ENCODE measurements around the gene ADARB2.

Gene ADARB2

DNA sequence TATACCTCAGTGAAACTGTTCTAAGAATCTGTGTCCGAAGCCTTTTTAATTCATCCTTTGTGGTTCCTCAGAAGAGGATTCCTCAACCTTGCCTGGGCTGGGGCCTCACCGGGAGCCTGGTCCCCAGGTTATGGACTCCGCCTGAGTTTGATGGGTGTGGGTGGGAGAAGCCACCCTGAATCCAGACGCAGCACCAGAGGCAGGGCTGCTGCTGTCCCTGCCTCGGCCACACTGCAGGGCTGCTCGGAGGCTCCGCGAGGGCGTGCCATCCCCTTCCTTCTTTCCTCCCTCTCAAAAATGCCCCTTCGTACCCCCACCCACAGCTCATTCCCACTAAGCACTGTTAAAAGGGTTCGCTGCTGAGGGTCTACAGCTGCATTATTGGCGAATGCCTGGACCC lies 146.3 kb downstream of the ADARB2 start (continued):
- TF ChIP-seq, protein P1, sequence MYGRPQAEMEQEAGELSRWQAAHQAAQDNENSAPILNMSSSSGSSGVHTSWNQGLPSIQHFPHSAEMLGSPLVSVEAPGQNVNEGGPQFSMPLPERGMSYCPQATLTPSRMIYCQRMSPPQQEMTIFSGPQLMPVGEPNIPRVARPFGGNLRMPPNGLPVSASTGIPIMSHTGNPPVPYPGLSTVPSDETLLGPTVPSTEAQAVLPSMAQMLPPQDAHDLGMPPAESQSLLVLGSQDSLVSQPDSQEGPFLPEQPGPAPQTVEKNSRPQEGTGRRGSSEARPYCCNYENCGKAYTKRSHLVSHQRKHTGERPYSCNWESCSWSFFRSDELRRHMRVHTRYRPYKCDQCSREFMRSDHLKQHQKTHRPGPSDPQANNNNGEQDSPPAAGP (tag by site-specific recombination; IDR thresholded peaks at IDR 0.05), result no peak
- TF ChIP-seq ZFP37 (tag by site-specific recombination; IDR thresholded peaks at IDR 0.05) (no peak), ZNF585B (tag by site-specific recombination; IDR thresholded peaks at IDR 0.05) (no peak), FEZF1 (tag by site-specific recombination; IDR thresholded peaks at IDR 0.05) (no peak)
- TF ChIP-seq, protein P2, sequence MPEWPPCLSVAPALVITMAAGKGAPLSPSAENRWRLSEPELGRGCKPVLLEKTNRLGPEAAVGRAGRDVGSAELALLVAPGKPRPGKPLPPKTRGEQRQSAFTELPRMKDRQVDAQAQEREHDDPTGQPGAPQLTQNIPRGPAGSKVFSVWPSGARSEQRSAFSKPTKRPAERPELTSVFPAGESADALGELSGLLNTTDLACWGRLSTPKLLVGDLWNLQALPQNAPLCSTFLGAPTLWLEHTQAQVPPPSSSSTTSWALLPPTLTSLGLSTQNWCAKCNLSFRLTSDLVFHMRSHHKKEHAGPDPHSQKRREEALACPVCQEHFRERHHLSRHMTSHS (tag by site-specific recombination; IDR thresholded peaks at IDR 0.05), result no peak

DNA sequence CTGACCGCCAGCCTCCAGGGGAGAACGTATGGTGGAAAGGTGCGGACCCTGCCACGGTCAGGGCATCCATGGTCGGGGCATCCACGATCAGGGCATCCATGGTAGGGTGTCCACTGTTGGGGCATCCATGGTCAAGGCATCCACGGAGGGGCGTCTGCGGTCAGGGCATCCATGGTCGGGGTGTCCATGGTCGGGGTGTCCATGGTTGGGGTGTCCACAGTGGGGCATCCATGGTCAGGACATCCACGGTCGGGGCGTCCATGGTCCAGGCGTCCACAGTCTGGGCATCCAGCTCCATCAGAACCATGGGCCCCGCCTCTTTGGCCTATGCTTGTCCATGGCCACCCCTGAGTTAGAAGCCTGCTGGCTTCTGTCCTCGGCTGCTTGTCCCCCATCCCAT lies 148.1 kb downstream of the ADARB2 start:
- TF ChIP-seq ZNF221 (tag by site-specific recombination; IDR thresholded peaks at IDR 0.05; ENCODE audit: borderline replicate concordance), result no peak
- no peaks in the 10 kb centered on the region for H3K9me3 ChIP-seq (ENCODE audit: control insufficient read depth, insufficient read depth, low read depth, low read length)
- no peaks in the 10 kb centered on the region for H3K36me3 ChIP-seq (ENCODE audit: control insufficient read depth in 2 of 2, insufficient read depth in 1 of 2, low read length in 2 of 2)
- ChIA-PET POLR2A (no interaction called here), CTCF (interaction anchor here (0.6 kb wide), 1 partner anchor 14 kb away, joined by 3 read pairs; no protein-coding TSS in a partner anchor)
- H3K4me3 ChIP-seq (ENCODE audit: low read depth, low read length), result no peak overlapping the region
- H3K27ac ChIP-seq (ENCODE audit: extremely low read depth, low read depth, low read length), result no peak overlapping the region
- H3K4me1 ChIP-seq (ENCODE audit: control insufficient read depth, insufficient read depth, low read length), result no peaks in the 10 kb centered on the region

DNA sequence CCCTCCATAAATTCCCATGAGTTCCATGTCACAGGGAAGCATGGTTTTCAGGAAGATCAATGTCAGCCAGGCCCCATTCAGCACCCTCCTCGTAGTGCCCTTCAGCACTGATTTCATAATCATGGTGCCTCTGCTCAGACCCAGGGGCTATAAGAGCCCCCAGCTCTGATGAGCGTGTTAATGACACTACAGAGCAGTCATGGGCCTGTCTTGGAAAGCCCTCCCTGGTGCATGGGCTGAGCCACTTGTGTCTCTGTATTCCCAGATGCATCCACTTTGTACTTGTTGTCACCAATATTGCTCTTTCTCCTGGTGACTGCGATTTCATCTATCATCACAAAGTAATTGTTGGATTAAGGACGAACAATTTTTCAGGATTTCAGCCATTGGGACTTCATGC lies 154.6 kb downstream of the ADARB2 start:
- TF ChIP-seq, protein P3, sequence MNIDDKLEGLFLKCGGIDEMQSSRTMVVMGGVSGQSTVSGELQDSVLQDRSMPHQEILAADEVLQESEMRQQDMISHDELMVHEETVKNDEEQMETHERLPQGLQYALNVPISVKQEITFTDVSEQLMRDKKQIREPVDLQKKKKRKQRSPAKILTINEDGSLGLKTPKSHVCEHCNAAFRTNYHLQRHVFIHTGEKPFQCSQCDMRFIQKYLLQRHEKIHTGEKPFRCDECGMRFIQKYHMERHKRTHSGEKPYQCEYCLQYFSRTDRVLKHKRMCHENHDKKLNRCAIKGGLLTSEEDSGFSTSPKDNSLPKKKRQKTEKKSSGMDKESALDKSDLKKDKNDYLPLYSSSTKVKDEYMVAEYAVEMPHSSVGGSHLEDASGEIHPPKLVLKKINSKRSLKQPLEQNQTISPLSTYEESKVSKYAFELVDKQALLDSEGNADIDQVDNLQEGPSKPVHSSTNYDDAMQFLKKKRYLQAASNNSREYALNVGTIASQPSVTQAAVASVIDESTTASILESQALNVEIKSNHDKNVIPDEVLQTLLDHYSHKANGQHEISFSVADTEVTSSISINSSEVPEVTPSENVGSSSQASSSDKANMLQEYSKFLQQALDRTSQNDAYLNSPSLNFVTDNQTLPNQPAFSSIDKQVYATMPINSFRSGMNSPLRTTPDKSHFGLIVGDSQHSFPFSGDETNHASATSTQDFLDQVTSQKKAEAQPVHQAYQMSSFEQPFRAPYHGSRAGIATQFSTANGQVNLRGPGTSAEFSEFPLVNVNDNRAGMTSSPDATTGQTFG (tag by site-specific recombination; IDR thresholded peaks at IDR 0.05; ENCODE audit: borderline replicate concordance), result no peak
- TF ChIP-seq ZBTB8A (tag by site-specific recombination; IDR thresholded peaks at IDR 0.05) (no peak), ZNF558 (tag by site-specific recombination; IDR thresholded peaks at IDR 0.05) (no peak), ZNF433 (tag by site-specific recombination; IDR thresholded peaks at IDR 0.05; ENCODE audit: low read depth) (no peak), ZNF404 (tag by site-specific recombination; IDR thresholded peaks at IDR 0.05) (no peak), ZNF423 (tag by site-specific recombination; IDR thresholded peaks at IDR 0.05) (no peak), ZNF350 (tag by site-specific recombination; IDR thresholded peaks at IDR 0.05) (no peak), ZSCAN30 (tag by site-specific recombination; IDR thresholded peaks at IDR 0.05) (no peak), ZNF121 (tag by site-specific recombination; IDR thresholded peaks at IDR 0.05) (no peak), HOXC10 (CRISPR knock-in tag; IDR thresholded peaks at IDR 0.05) (no peak)
- TF ChIP-seq, protein P4, sequence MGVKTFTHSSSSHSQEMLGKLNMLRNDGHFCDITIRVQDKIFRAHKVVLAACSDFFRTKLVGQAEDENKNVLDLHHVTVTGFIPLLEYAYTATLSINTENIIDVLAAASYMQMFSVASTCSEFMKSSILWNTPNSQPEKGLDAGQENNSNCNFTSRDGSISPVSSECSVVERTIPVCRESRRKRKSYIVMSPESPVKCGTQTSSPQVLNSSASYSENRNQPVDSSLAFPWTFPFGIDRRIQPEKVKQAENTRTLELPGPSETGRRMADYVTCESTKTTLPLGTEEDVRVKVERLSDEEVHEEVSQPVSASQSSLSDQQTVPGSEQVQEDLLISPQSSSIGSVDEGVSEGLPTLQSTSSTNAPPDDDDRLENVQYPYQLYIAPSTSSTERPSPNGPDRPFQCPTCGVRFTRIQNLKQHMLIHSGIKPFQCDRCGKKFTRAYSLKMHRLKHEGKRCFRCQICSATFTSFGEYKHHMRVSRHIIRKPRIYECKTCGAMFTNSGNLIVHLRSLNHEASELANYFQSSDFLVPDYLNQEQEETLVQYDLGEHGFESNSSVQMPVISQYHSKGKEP (tag by site-specific recombination; IDR thresholded peaks at IDR 0.05), result no peak
- TF ChIP-seq, protein P5, sequence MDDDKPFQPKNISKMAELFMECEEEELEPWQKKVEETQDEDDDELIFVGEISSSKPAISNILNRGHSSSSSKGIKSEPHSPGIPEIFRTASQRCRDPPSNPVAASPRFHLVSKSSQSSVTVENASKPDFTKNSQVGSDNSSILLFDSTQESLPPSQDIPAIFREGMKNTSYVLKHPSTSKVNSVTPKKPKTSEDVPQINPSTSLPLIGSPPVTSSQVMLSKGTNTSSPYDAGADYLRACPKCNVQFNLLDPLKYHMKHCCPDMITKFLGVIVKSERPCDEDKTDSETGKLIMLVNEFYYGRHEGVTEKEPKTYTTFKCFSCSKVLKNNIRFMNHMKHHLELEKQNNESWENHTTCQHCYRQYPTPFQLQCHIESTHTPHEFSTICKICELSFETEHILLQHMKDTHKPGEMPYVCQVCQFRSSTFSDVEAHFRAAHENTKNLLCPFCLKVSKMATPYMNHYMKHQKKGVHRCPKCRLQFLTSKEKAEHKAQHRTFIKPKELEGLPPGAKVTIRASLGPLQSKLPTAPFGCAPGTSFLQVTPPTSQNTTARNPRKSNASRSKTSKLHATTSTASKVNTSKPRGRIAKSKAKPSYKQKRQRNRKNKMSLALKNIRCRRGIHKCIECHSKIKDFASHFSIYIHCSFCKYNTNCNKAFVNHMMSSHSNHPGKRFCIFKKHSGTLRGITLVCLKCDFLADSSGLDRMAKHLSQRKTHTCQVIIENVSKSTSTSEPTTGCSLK (tag by site-specific recombination; IDR thresholded peaks at IDR 0.05), result no peak
- ChIA-PET POLR2A (no interaction called here), CTCF (no interaction called here)
- Histone ChIP-seq H3K27ac (ENCODE audit: extremely low read depth, low read depth, low read length) (no peak overlapping the region), H3K4me1 (ENCODE audit: control insufficient read depth, insufficient read depth, low read length) (no peaks in the 10 kb centered on the region), H3K36me3 (ENCODE audit: control insufficient read depth in 2 of 2, insufficient read depth in 1 of 2, low read length in 2 of 2) (no peaks in the 10 kb centered on the region), H3K4me3 (ENCODE audit: low read depth, low read length) (no peak overlapping the region), H3K9me3 (ENCODE audit: control insufficient read depth, insufficient read depth, low read depth, low read length) (no peaks in the 10 kb centered on the region)
